HG02642 (cell line): Measurements from ENCODE around the gene SH3TC1.

Experiments used
- ATAC-seq: cut with Tn5 transposase; IDR thresholded peaks from one replicate; pipeline ENCODE4 v1.9.1; 2021; ENCODE audit warnings: mild to moderate bottlenecking; ENCODE audit not compliant: unreplicated experiment, poor library complexity

SH3TC1 gene

GRCh38 chr4:8198906-8199593 is at the start of gene SH3TC1:
SH3TC1 (plus strand) TSS chr4:8199290; CDS start chr4:8205195, 5,905 bp downstream.
- peak; percentile 81 for ATAC-seq

GRCh38 chr4:8149664-8150063 is 49.4 kb upstream of the SH3TC1 start:
- no peak for ATAC-seq

- ATAC-seq = no peak
Observed at GRCh38 chr4:8150152-8151090, 48.7 kb upstream of the SH3TC1 start.

- no peak for ATAC-seq
Observed at GRCh38 chr4:8151165-8151650, 47.9 kb upstream of the SH3TC1 start.

- no peak for ATAC-seq
Observed at GRCh38 chr4:8152090-8152864, 46.8 kb upstream of the SH3TC1 start.

GRCh38 chr4:8152865-8153257 is 46.2 kb upstream of the SH3TC1 start:
- no peak for ATAC-seq

GRCh38 chr4:8153441-8153840 is 45.6 kb upstream of the SH3TC1 start:
- no peak for ATAC-seq

- ATAC-seq = no peak
Observed at GRCh38 chr4:8155048-8155447, 44.0 kb upstream of the SH3TC1 start.

GRCh38 chr4:8155660-8156421 is 43.2 kb upstream of the SH3TC1 start:
- ATAC-seq = no peak

- ATAC-seq = no peak
Observed at GRCh38 chr4:8156617-8157016, 42.5 kb upstream of the SH3TC1 start.

- no peak for ATAC-seq
Observed at GRCh38 chr4:8157496-8157895, 41.6 kb upstream of the SH3TC1 start.

GRCh38 chr4:8157944-8158709 is 41.0 kb upstream of the SH3TC1 start:
- no peak for ATAC-seq

- peak; percentile 94 for ATAC-seq
Observed at GRCh38 chr4:8158710-8159536, 40.2 kb upstream of the SH3TC1 start, which contains the start of gene ABLIM2. ABLIM2 (minus strand) TSS chr4:8158813; CDS start chr4:8158689, 124 bp downstream.

GRCh38 chr4:8159537-8160232 is 39.4 kb upstream of the SH3TC1 start:
- ATAC-seq = no peak

GRCh38 chr4:8160233-8160560 is 38.9 kb upstream of the SH3TC1 start:
- no peak for ATAC-seq

- no peak for ATAC-seq
Observed at GRCh38 chr4:8160572-8160971, 38.5 kb upstream of the SH3TC1 start.

- no peak for ATAC-seq
Observed at GRCh38 chr4:8162625-8163024, 36.5 kb upstream of the SH3TC1 start.

GRCh38 chr4:8163026-8163425 is 36.1 kb upstream of the SH3TC1 start:
- ATAC-seq = no peak
